Kidney (tissue), 14 donors: ENCODE data around the gene POU2F2. TPM values are rescaled to one million over a fixed set of nuclear protein-coding genes. Genes with fewer than 3 reads are reported as not detected.

Source experiments
- DNase-seq, 5 donors: peaks; one replicate each; pipeline ENCODE4 v3.0.0-alpha.2; 2013 to 2020
- FAIRE-seq: peaks from 2 replicates; lab custom pipeline; 2012; peaks lifted over from hg19 to GRCh38; lab: Jason Lieb, UNC
- H3K27ac ChIP-seq, 2 donors: one replicate each; pipeline ENCODE4 v1.7.0; 2013; ENCODE audit warnings: low read depth in 2 of 2, low read length in 2 of 2, inconsistent platforms in 1 of 2
- H3K27me3 ChIP-seq: one replicate; pipeline ENCODE4 v1.7.1; 2013; ENCODE audit warnings: low read length, inconsistent platforms; ENCODE audit not compliant: control insufficient read depth, insufficient read depth
- H3K36me3 ChIP-seq, 3 donors: one replicate each; pipeline versions ENCODE4 v1.7.0 to v1.7.1; 2013; ENCODE audit warnings: low read length in 3 of 3, control low read depth in 1 of 3, inconsistent platforms in 1 of 3; ENCODE audit not compliant: insufficient read depth in 3 of 3, control insufficient read depth in 2 of 3
- H3K4me1 ChIP-seq, 3 donors: one replicate each; pipeline versions ENCODE4 v1.7.0 to v1.7.1; 2013; ENCODE audit warnings: low read length in 3 of 3, inconsistent platforms in 1 of 3, low read depth in 1 of 3; ENCODE audit not compliant: control insufficient read depth in 2 of 3, insufficient read depth in 2 of 3
- H3K4me3 ChIP-seq, 3 donors: one replicate each; pipeline versions ENCODE4 v1.7.0 to v1.8.1; 2013; ENCODE audit warnings: low read length in 3 of 3, control low read depth in 1 of 3, inconsistent platforms in 1 of 3
- H3K9ac ChIP-seq, 3 donors: one replicate each; pipeline versions ENCODE4 v1.7.0 to v1.7.1; 2013; ENCODE audit warnings: low read length in 3 of 3, control low read depth in 1 of 3, inconsistent platforms in 1 of 3
- H3K9me3 ChIP-seq, 3 donors: one replicate each; pipeline versions ENCODE4 v1.7.0 to v1.7.1; 2013; ENCODE audit warnings: low read length in 3 of 3, control low read depth in 1 of 3, inconsistent platforms in 1 of 3; ENCODE audit not compliant: control insufficient read depth in 2 of 3, insufficient read depth in 1 of 3
- CTCF ChIP-seq: IDR thresholded peaks from 3 replicates; pipeline ENCODE4 v1.5.1; 2012; ENCODE audit warnings: mild to moderate bottlenecking, moderate library complexity, borderline replicate concordance; ENCODE audit not compliant: insufficient read depth; ENCODE audit errors: extremely low read depth
- intact Hi-C: fragments of 100-400 bp; cut with DNase I; formaldehyde crosslinking; loops from one replicate; pipeline ENCODE4 v1.11.1; 2022
- polyA plus RNA-seq: library from polyadenylated mRNA; stranded (reverse); fragments of 350-450 nt; fragmentation: Illumina TruSeq; extraction: RNeasy Lipid Tissue Mini Kit (QIAGEN cat#74804); gene quantifications from one replicate; pipeline ENCODE4 v1.2.3, GENCODE V29; 2014; ENCODE audit warnings: low read depth, low replicate concordance; ENCODE audit not compliant: insufficient read depth
- total RNA-seq: library from RNA; stranded (reverse); fragmentation: NEBNext Ultra II Directional; extraction: Animal tissue kit (Norgen Biotek cat#: 25700); gene quantifications from one replicate; pipeline ENCODE4 v1.2.1, GENCODE V29; 2021
- donor health status: control.
- donor health status: control.
- donor health status: control.
- donor health status: control.
- donor health status: control.
- donor health status: DM: yes; HTN: yes; CAD: no.
- donor health status: Normal renal cell carcinoma (clear cell type).

POU2F2 gene
- total and polyA plus RNA-seq, 2 donors from 2014 or later: 1.3 to 9.8 TPM

- Histone ChIP-seq H3K36me3 (no peaks in the 10 kb centered on the region), H3K27me3 (no peaks in the 10 kb centered on the region), H3K27ac (no peak overlapping the region), H3K9me3 (no peaks in the 10 kb centered on the region), H3K9ac (no peak overlapping the region), H3K4me1 (no peaks in the 10 kb centered on the region), H3K4me3 (no peak overlapping the region)
- peak in 1 of 5 donors; percentile 77 for DNase-seq
- intact Hi-C loops: no loop called here
- TF ChIP-seq CTCF: no peak
- FAIRE-seq: no peak
Measured at GRCh38 chr19:42121656-42122069, 10.6 kb downstream of the POU2F2 start.

GRCh38 chr19:42121036-42121621 lies 11.1 kb downstream of the POU2F2 start:
- no peak for FAIRE-seq
- Histone ChIP-seq H3K9ac (no peak overlapping the region), H3K36me3 (no peaks in the 10 kb centered on the region), H3K4me1 (no peaks in the 10 kb centered on the region), H3K4me3 (no peak overlapping the region), H3K27me3 (no peaks in the 10 kb centered on the region), H3K27ac (no peak overlapping the region), H3K9me3 (no peaks in the 10 kb centered on the region)
- TF ChIP-seq CTCF: no peak
- intact Hi-C loops: no loop called here
- no peak for DNase-seq

- no peaks in the 10 kb centered on the region for H3K4me1 ChIP-seq
- intact Hi-C loops: no loop called here
- no peak for FAIRE-seq
- H3K36me3 ChIP-seq: no peaks in the 10 kb centered on the region
- H3K9ac ChIP-seq: no peak overlapping the region
- no peak overlapping the region for H3K4me3 ChIP-seq
- TF ChIP-seq CTCF: no peak
- no peaks in the 10 kb centered on the region for H3K9me3 ChIP-seq
- H3K27me3 ChIP-seq: no peaks in the 10 kb centered on the region
- DNase-seq: no peak
- H3K27ac ChIP-seq: no peak overlapping the region
Measured at GRCh38 chr19:42120276-42120980, 11.8 kb downstream of the POU2F2 start.
